HFFc6 (cell line): ENCODE data around the gene SNRNP35. TPM values are rescaled to one million over a fixed set of nuclear protein-coding genes. Genes with fewer than 3 reads are reported as not detected.
"Not testable (repeated sequence)": the region's sequence is repeated elsewhere in the genome, so short reads cannot be mapped to it uniquely, and the experiment has no call there.

Experiments
- DNase-seq: peaks from one replicate; pipeline ENCODE4 v3.0.0-alpha.2; 2018
- H3K27ac Mint-ChIP-seq: 2 replicates; pipeline ENCODE4 v1.8.0; 2020; ENCODE audit warnings: mild to moderate bottlenecking, mixed read lengths
- H3K27me3 Mint-ChIP-seq: 2 replicates; pipeline ENCODE4 v1.8.0; 2021; ENCODE audit warnings: mild to moderate bottlenecking, moderate library complexity, mixed read lengths; ENCODE audit not compliant: insufficient read depth
- H3K36me3 Mint-ChIP-seq: 2 replicates; pipeline ENCODE4 v1.8.0; 2021; ENCODE audit warnings: low read depth, mixed read lengths
- H3K4me1 Mint-ChIP-seq: 2 replicates; pipeline ENCODE4 v1.8.0; 2020; ENCODE audit warnings: low read depth, mixed read lengths
- H3K4me3 Mint-ChIP-seq: 2 replicates; pipeline ENCODE4 v1.8.0; 2020; ENCODE audit warnings: mild to moderate bottlenecking, moderate library complexity, mixed read lengths
- H3K9me3 Mint-ChIP-seq: 2 replicates; pipeline ENCODE4 v1.8.0; 2020; ENCODE audit warnings: mild to moderate bottlenecking, mixed read lengths
- CTCF ChIP-seq: fragments of 200-600 bp; sonication (generic); IDR thresholded peaks from 2 replicates; pipeline ENCODE4 v1.5.0; 2021; ENCODE audit warnings: antibody characterized with exemption, mild to moderate bottlenecking
- total RNA-seq, 6 experiments: library from RNA; stranded (reverse); fragmentation: NEBNext Ultra II Directional; extraction: Animal tissue kit (Norgen Biotek cat#: 25700); gene quantifications; 2 replicates in 1 of 6; 3 replicates in 5 of 6; pipeline ENCODE4 v1.2.3, GENCODE V29; 2021

The SNRNP35 gene
- total RNA-seq, 6 experiments from 2014 or later = 13.0 to 20.0 (median 14.8) TPM

DNA sequence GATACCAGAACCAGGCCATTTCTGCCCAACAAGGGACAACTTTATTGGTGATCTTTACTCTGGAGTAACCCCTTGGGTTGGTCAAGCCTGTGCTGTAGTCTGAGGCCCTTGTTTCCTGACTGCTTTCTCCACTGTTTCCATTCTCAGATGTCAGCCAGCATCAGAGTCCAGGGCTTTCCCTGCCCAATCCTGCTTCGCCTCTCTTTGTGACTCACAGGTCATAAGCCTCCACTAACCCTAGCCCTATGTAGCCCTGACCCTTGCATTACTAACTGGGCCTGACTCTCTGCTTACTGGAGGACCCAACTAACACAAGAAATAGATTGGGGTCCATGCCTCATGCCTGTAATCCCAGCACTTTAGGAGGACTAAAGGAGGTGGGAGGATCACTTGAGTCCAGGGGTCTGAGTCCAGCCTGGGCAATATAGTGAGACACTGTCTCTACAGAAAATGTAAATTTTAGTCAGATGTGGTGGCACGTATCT is 8.6 kb upstream of the SNRNP35 start:
- Mint-ChIP-seq H3K27ac (no peak overlapping the region), H3K4me1 (peaks cover 20% of the 10 kb centered on the region), H3K9me3 (no peaks in the 10 kb centered on the region), H3K4me3 (no peak overlapping the region), H3K36me3 (no peaks in the 10 kb centered on the region), H3K27me3 (peaks cover 2% of the 10 kb centered on the region)
- no peak for DNase-seq
- no peak for TF ChIP-seq CTCF

- Mint-ChIP-seq H3K4me3 (no peak overlapping the region), H3K27ac (no peak overlapping the region), H3K9me3 (no peaks in the 10 kb centered on the region), H3K36me3 (no peaks in the 10 kb centered on the region), H3K27me3 (peaks cover 2% of the 10 kb centered on the region), H3K4me1 (peaks cover 15% of the 10 kb centered on the region)
- no peak for DNase-seq
- TF ChIP-seq CTCF = no peak
Observed at GRCh38 chr12:123449856-123450255, 8.1 kb upstream of the SNRNP35 start.

DNA sequence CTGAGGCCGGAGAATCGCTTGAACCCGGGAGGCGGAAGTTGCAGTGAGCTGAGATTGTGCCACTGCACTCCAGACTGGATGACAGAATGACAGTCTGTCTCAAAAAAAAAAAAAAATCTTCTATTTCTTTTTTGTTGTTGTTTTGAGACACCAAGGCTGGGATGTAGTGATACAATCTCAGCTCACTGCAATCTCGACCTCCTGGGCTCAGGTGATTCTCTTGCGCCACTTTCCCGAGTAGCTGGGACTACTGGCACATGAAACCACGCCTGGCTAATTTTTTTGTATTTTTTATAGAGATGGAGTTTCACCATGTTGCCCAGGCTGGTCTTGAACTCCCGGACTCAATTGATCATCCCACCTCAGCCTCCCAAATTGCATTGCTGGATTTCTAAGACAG is 7.3 kb upstream of the SNRNP35 start:
- Mint-ChIP-seq H3K36me3 (no peaks in the 10 kb centered on the region), H3K27ac (no peak overlapping the region), H3K4me3 (no peak overlapping the region), H3K9me3 (no peaks in the 10 kb centered on the region), H3K27me3 (peaks cover 2% of the 10 kb centered on the region), H3K4me1 (peaks cover 9% of the 10 kb centered on the region)
- no peak for DNase-seq
- TF ChIP-seq CTCF = no peak

DNA sequence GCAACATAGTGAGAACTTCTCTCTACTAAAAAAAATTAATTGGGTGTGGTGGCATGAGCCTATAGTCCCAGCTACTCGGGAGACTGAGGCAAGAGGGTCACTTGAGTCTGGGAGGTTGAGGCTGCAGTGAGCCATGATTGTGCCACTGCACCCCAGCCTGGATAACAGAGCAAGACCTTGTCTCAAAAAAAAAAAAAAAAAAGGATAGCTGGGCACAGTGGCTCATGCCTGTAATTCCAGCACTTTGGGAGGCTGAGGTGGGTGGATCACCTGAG is 5.7 kb upstream of the SNRNP35 start:
- not testable (repeated sequence) for DNase-seq, H3K4me1 Mint-ChIP-seq, H3K9me3 Mint-ChIP-seq, H3K27me3 Mint-ChIP-seq, H3K27ac Mint-ChIP-seq, H3K4me3 Mint-ChIP-seq, H3K36me3 Mint-ChIP-seq

DNA sequence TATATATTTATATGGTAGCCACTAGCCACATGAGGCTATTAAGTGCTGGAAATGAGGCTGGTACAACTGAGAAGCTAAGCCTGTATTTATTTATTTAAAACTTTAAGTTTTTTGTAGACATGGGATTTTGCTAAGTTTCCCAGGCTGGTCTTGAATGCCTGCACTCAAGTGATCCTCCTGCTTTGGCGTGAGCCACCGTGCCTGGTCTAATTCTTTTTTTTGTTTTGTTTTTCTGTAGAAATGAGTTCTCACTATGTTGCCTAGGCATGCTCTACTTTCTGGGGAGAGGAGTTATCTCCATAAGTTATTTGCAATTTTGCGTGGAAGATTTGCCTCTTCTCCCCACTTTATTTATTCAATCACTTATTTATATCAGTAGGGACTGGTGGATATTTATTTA is 4.8 kb upstream of the SNRNP35 start:
- Mint-ChIP-seq H3K4me3 (no peak overlapping the region), H3K4me1 (no peaks in the 10 kb centered on the region; the same call in 1 of the 2 replicates), H3K27ac (no peak overlapping the region), H3K9me3 (no peaks in the 10 kb centered on the region), H3K36me3 (no peaks in the 10 kb centered on the region), H3K27me3 (peaks cover 5% of the 10 kb centered on the region)
- no peak for TF ChIP-seq CTCF
- no peak for DNase-seq

DNA sequence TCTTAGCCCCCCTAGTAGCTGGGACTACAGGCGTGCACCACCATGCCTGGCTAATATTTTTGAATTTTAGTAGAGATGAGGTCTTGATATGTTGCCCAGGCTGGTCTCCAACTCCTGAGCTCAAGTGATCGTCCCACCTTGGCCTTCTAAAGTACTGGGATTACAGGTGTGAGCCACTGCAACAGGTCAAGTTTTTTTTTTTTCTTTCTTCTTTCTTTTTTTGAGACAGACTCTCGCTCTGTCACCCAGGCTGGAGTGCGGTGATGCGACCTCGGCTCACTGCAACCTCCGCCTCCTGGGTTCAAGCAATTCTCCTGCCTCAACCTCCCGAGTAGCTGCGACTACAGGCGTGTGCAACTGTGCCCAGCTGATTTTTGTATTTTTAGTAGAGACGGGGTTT is 5.2 kb downstream of the SNRNP35 start:
- DNase-seq, H3K27ac Mint-ChIP-seq, H3K27me3 Mint-ChIP-seq, H3K4me3 Mint-ChIP-seq, H3K9me3 Mint-ChIP-seq: not testable (repeated sequence)
- H3K36me3 Mint-ChIP-seq = peaks cover 19% of the 10 kb centered on the region
- peaks cover 11% of the 10 kb centered on the region for H3K4me1 Mint-ChIP-seq

DNA sequence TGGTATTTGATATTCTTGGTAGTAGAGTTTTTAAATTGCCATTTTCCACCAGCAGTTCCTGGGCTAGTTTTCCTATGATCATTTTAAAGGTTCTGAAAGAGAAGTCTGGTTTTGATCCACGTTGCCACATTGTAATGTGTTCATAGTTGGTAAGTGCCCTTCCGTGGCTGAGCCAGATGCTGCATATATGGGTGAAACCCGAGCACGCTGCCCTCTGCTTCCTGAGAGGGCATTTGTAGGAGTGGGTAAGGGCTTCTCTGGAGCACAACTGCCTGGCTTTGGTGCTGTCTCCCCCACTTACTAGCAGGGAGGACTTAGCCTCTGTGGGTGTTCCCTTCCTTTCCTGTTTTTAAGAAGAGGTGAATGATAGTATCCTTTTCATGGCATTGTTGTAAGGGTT is 7.1 kb downstream of the SNRNP35 start:
- peaks cover 2% of the 10 kb centered on the region for H3K27me3 Mint-ChIP-seq
- TF ChIP-seq CTCF = no peak
- H3K9me3 Mint-ChIP-seq = no peaks in the 10 kb centered on the region
- H3K4me1 Mint-ChIP-seq = no peaks in the 10 kb centered on the region
- H3K36me3 Mint-ChIP-seq = peaks cover 13% of the 10 kb centered on the region
- no peak overlapping the region for H3K4me3 Mint-ChIP-seq
- no peak overlapping the region for H3K27ac Mint-ChIP-seq
- DNase-seq = no peak
